Activated CD4-positive, alpha-beta T cell treated with anti-CD3 and anti-CD28 coated beads, Interleukin-2, amount 50 U/mL, for 16 hours (primary cell): ENCODE results near the gene HMX3.

ENCODE experiments used
- DNase-seq: peaks from one replicate; pipeline ENCODE4 v3.0.0-alpha.2; 2020

The HMX3 gene

GRCh38 chr10:123134915-123135414 is 805 bp upstream of the HMX3 start:
- no peak for DNase-seq

- DNase-seq, result no peak
Measured at GRCh38 chr10:123136221-123136805, 543 bp downstream of the HMX3 start.

GRCh38 chr10:123136806-123137642 is 1.3 kb downstream of the HMX3 start:
- DNase-seq, result no peak

- DNase-seq, result no peak
Measured at GRCh38 chr10:123139165-123139520, 3.4 kb downstream of the HMX3 start.

- no peak for DNase-seq
Measured at GRCh38 chr10:123139521-123140163, 3.9 kb downstream of the HMX3 start.

GRCh38 chr10:123140164-123140982 is 4.6 kb downstream of the HMX3 start:
- DNase-seq, result no peak

GRCh38 chr10:123140983-123141390 is 5.2 kb downstream of the HMX3 start:
- DNase-seq, result no peak

- no peak for DNase-seq
Measured at GRCh38 chr10:123141791-123142700, 6.3 kb downstream of the HMX3 start.

- no peak for DNase-seq
Measured at GRCh38 chr10:123142701-123143161, 7.0 kb downstream of the HMX3 start.

- no peak for DNase-seq
Measured at GRCh38 chr10:123143162-123143824, 7.5 kb downstream of the HMX3 start.

- no peak for DNase-seq
Measured at GRCh38 chr10:123143825-123144168, 8.0 kb downstream of the HMX3 start.

- DNase-seq, result no peak
Measured at GRCh38 chr10:123144697-123145541, 9.1 kb downstream of the HMX3 start.

GRCh38 chr10:123145542-123146012 is 9.8 kb downstream of the HMX3 start:
- DNase-seq, result no peak

GRCh38 chr10:123146013-123146893 is 10.5 kb downstream of the HMX3 start:
- DNase-seq, result no peak

GRCh38 chr10:123146894-123147634 is 11.3 kb downstream of the HMX3 start:
- DNase-seq, result no peak

- no peak for DNase-seq
Measured at GRCh38 chr10:123147635-123148413, 12.1 kb downstream of the HMX3 start, which contains the start of gene HMX2. Gene HMX2 (plus strand): TSS chr10:123148136. CDS start chr10:123148379, 243 bp downstream.

GRCh38 chr10:123148414-123149161 is 12.8 kb downstream of the HMX3 start:
- DNase-seq, result no peak
